ENCODE data around the gene LUZP1. TPM values are rescaled to one million over a fixed set of nuclear protein-coding genes. Genes with fewer than 3 reads are reported as not detected.

The LUZP1 gene
- total RNA-seq, 1 experiment from 2014 or later: 22.4 TPM

GRCh38 chr1:23196627-23197328, 28.1 kb upstream of the LUZP1 start:
- H3K9ac ChIP-seq (ENCODE audit: low read length): peak overlapping the region; percentile 61
- peak overlapping the region; percentile 70 for H3K4me2 ChIP-seq (ENCODE audit: low read length)
- DNase-seq (ENCODE audit: low read depth, low spot score) (peak; percentile 91), ATAC-seq (peak; percentile 92)
- TF ChIP-seq YY1 (IDR thresholded peaks at IDR 0.05; ENCODE audit: extremely low read depth, insufficient replicate concordance, low read depth, low read length) (peak; percentile 29), CTCF (IDR thresholded peaks at IDR 0.05 in 2 of 3, conservative IDR thresholded peaks at IDR 0.05 in 1 of 3; ENCODE audit: borderline replicate concordance in 1 of 3, insufficient read depth in 1 of 3, low read depth in 2 of 3, low read length in 2 of 3) (no peak), ZFX (IDR thresholded peaks at IDR 0.05) (no peak), RAD21 (IDR thresholded peaks at IDR 0.05; ENCODE audit: low read depth) (no peak), FOSL1 (IDR thresholded peaks at IDR 0.05; ENCODE audit: low read depth) (peak; percentile 44), EGR1 (IDR thresholded peaks at IDR 0.05; ENCODE audit: low read depth) (peak; percentile 74), SP1 (IDR thresholded peaks at IDR 0.05; ENCODE audit: low read depth) (peak; percentile 63), SRF (IDR thresholded peaks at IDR 0.05; ENCODE audit: low read depth) (no peak), POLR2AphosphoS5 (IDR thresholded peaks at IDR 0.05; ENCODE audit: low read depth, low read length) (peak; percentile 62), TCF7L2 (IDR thresholded peaks at IDR 0.05; ENCODE audit: borderline replicate concordance, extremely low read depth, insufficient read depth, insufficient read length) (no peak), CBX3 (IDR thresholded peaks at IDR 0.05; ENCODE audit: low read depth) (0 out of 2 replicates have a peak, but pooled peaks have one; percentile 54), JUND (IDR thresholded peaks at IDR 0.05) (peak; percentile 30; the same call in 1 of the 2 replicates), SIN3A (IDR thresholded peaks at IDR 0.05; ENCODE audit: low read depth) (no peak)
- H3K36me3 ChIP-seq (ENCODE audit: control insufficient read depth in 1 of 2, insufficient read depth in 2 of 2, low read length in 2 of 2): 0 out of 4 replicates have a peak, but pooled peaks cover 0 to 7% of the 10 kb centered on the region in 2 experiments
- ChIA-PET CTCF (interaction anchor here (0.6 to 4.0 kb wide), 3 partner anchors 12 to 98 kb away, joined by 3 to 28 read pairs (median 3); partner anchors contain the start of gene LUZP1), RAD21 (ENCODE audit: low non-redundant PET in 1 of 2, low total read pairs in 2 of 2, uncharacterized antibody in 2 of 2, unreplicated experiment in 2 of 2) (interaction anchor here (0.5 to 0.6 kb wide), 2 partner anchors 14 to 104 kb away, joined by 3 to 4 read pairs; no protein-coding TSS in a partner anchor), POLR2A (interaction anchor here (2.0 kb wide), 1 partner anchor 13 kb away, joined by 5 read pairs; no protein-coding TSS in a partner anchor)
- no peaks in the 10 kb centered on the region for H3K9me2 ChIP-seq (ENCODE audit: insufficient read depth)
- H3K9me3 ChIP-seq (ENCODE audit: control insufficient read depth in 1 of 2, insufficient read depth in 1 of 2, low read depth in 1 of 2, low read length in 2 of 2): no peaks in the 10 kb centered on the region
- intact Hi-C loops (cut with micrococcal nuclease): no loop called here
- H3K4me1 ChIP-seq (ENCODE audit: control insufficient read depth in 1 of 2, insufficient read depth in 2 of 2, low read length in 2 of 2): peaks cover 26 to 54% of the 10 kb centered on the region in 2 experiments
- H3K4me3 ChIP-seq (replicated peaks in 1 of 2; ENCODE audit: low read depth in 1 of 2, low read length in 2 of 2): peak overlapping the region in 1 of 2 experiments; percentile 28; a peak in 2 of 4 replicates
- no peaks in the 10 kb centered on the region for H4K20me1 ChIP-seq (ENCODE audit: insufficient read depth)
- no peaks in the 10 kb centered on the region for H3K27me3 ChIP-seq (ENCODE audit: insufficient read depth, low read length)
- peak overlapping the region; percentile 70 for H3K27ac ChIP-seq (ENCODE audit: low read depth, low read length)
- no peak overlapping the region for H2AFZ ChIP-seq (ENCODE audit: low read depth, low read length, poor library complexity, severe bottlenecking)
- H3K79me2 ChIP-seq (ENCODE audit: insufficient read depth, low read length): no peaks in the 10 kb centered on the region
- BruUV-seq (replicated peaks): no TSS peak
